IPS DF 6.9 (cell line): ENCODE data around the gene AKAIN1.

Experiments used
- DNase-seq: peaks from one replicate; pipeline ENCODE4 v3.0.0-alpha.2; 2013; ENCODE audit warnings: low read depth, low spot score
- H3K27ac ChIP-seq: one replicate; pipeline ENCODE4 v1.5.1; 2013; ENCODE audit warnings: low read length, control low read depth
- H3K27me3 ChIP-seq: 2 replicates; pipeline ENCODE4 v1.6.1; 2013; ENCODE audit warnings: mild to moderate bottlenecking, low read length; ENCODE audit not compliant: control insufficient read depth, insufficient read depth
- H3K36me3 ChIP-seq: 2 replicates; pipeline ENCODE4 v1.6.1; 2013; ENCODE audit warnings: low read length; ENCODE audit not compliant: control insufficient read depth, insufficient read depth
- H3K4me1 ChIP-seq: 2 replicates; pipeline ENCODE4 v1.6.1; 2013; ENCODE audit warnings: low read length; ENCODE audit not compliant: control insufficient read depth, insufficient read depth
- H3K4me3 ChIP-seq: 2 replicates; pipeline ENCODE4 v1.5.1; 2013; ENCODE audit warnings: mild to moderate bottlenecking, low read length
- H3K9me3 ChIP-seq: 2 replicates; pipeline ENCODE4 v1.6.1; 2013; ENCODE audit warnings: low read length, inconsistent platforms; ENCODE audit not compliant: control insufficient read depth, insufficient read depth
- WGBS: extraction: QIAGEN DNeasy Blood & Tissue Kit; methylation state at CpG from one replicate; pipeline ENCODE4 v1.1.7; 2013; ENCODE audit warnings: mixed read lengths, missing lambda C conversion rate; ENCODE audit not compliant: insufficient read length, insufficient coverage; 5-methylcytosine and 5-hydroxymethylcytosine counted together

The AKAIN1 gene

DNA sequence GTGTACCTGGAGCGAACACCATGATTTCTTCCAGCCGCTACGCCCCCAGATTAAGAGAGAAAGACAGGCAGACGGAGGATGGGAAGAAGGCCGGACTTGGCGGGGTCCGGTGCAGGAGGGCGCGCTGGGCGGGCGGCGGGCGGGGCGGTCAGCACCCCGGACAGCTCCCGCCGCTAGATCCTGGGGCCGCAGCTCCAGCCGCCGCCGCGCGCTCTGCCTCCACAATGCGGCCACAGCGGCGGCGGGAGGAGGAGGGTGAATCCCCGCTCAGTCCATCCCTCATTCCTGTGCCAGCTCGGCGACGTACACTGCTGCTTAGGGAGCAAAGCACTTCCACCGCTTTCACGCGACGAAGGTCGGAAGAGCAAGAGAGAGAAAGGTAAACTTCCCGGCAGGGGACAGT is at the start of gene AKAIN1:
Gene AKAIN1, minus strand, starts transcription at position 226 of the 403 bp plus-strand sequence. Its CDS starts 204 bp downstream, at position 22.
- no peaks in the 10 kb centered on the region for H3K4me1 ChIP-seq
- no CpG with 5 or more reads among the region's 37 CpGs for WGBS
- no peak for DNase-seq
- H3K9me3 ChIP-seq: no peaks in the 10 kb centered on the region
- peaks cover 28% of the 10 kb centered on the region for H3K27me3 ChIP-seq
- no peak within 1 kb of the TSS for H3K27ac ChIP-seq
- peak within 1 kb of the TSS; percentile 22; the same call in 1 of the 2 replicates for H3K4me3 ChIP-seq
- no peaks in the 10 kb centered on the region for H3K36me3 ChIP-seq

DNA sequence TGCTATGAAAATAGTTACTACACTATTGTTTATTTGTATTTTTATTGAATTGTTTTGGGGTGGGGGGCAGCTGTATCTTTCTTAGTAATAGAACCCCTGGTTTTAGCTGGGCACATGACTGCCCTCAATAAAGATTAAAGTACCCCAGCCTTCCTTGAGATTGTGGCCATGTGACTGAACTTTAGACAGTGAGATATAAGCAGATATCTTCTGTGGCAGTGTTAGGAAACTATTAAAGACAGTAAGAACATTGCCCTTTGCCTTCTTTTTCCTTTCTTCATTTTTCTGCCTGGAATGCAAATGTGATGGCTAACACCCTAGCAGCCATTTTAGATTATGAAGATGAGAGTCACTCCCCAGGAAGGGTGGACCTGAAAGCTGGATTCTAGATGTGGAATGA is 47.9 kb upstream of the AKAIN1 start:
- Histone ChIP-seq H3K36me3 (no peaks in the 10 kb centered on the region; the same call in 1 of the 2 replicates), H3K27ac (no peak overlapping the region), H3K27me3 (no peaks in the 10 kb centered on the region), H3K4me3 (no peak overlapping the region), H3K9me3 (no peaks in the 10 kb centered on the region), H3K4me1 (no peaks in the 10 kb centered on the region)
- DNase-seq: no peak

DNA sequence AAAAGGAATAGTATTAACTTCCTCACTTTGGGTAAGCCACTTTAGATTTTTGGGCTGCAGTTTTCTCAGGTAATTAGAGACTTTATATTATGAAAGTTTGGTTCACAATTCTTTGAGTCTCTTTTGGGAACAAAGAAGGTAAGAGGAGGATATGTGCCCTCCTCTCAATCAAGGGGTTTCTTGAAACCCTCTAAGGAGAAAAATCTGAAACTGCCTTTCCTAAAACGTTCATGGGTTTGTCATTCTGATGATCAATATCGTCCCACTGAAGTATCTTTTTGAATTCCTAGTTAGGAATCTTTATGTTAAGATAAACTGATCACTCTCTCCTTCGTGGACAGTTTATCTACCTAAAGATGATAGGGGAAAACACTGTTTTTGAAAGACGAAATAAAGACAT is 42.4 kb upstream of the AKAIN1 start:
- H3K4me3 ChIP-seq: no peak overlapping the region
- H3K4me1 ChIP-seq: no peaks in the 10 kb centered on the region; the same call in 1 of the 2 replicates
- no peaks in the 10 kb centered on the region for H3K27me3 ChIP-seq
- no peaks in the 10 kb centered on the region; the same call in 1 of the 2 replicates for H3K36me3 ChIP-seq
- no peaks in the 10 kb centered on the region for H3K9me3 ChIP-seq
- DNase-seq: no peak
- no peak overlapping the region for H3K27ac ChIP-seq
- no CpG with 5 or more reads among the region's 4 CpGs for WGBS

- H3K9me3 ChIP-seq: no peaks in the 10 kb centered on the region
- H3K36me3 ChIP-seq: no peaks in the 10 kb centered on the region; the same call in 1 of the 2 replicates
- peak overlapping the region; percentile 87 for H3K4me3 ChIP-seq
- no peak for DNase-seq
- WGBS: no CpG with 5 or more reads among the region's 39 CpGs
- H3K27me3 ChIP-seq: no peaks in the 10 kb centered on the region
- no peak overlapping the region for H3K27ac ChIP-seq
- no peaks in the 10 kb centered on the region; the same call in 1 of the 2 replicates for H3K4me1 ChIP-seq
These were observed 41.4 kb upstream of the AKAIN1 start for GRCh38 chr18:5238371-5238976.

DNA sequence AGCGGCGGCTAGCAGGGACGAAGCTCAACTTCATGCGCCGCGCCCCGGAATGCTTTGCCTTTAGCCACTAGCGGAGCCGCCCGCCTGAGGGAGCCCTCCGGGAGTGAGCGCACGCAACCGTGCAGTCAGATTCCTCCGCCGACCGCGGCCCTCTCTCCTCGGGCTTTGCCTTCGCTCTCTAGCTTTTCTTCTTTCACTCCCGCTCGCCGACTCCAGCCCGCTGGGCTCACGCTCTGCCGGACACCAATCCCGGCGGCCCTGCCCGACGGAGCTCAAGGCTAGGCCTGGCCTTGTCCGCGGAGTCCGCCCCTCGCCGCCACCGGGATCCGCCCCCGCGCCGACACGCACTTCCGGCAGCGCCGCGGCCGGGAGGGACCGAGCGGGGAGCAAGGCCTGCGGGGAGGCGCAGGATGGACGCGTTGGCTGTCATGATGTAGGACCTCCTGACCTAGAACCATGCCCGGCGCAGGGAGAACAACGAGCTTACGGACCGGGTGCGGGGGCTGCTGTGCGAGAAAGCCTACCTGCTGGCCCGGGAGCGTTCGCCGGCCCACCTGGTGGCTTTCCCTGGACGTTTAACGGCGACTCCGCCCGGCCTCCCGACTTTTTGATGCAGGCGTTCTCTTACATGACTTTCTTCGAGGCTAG is 40.8 kb upstream of the AKAIN1 start:
- DNase-seq: peak; percentile 63
- Histone ChIP-seq H3K4me3 (peak overlapping the region; percentile 87), H3K27ac (no peak overlapping the region), H3K36me3 (no peaks in the 10 kb centered on the region; the same call in 1 of the 2 replicates), H3K4me1 (no peaks in the 10 kb centered on the region; the same call in 1 of the 2 replicates), H3K27me3 (no peaks in the 10 kb centered on the region), H3K9me3 (no peaks in the 10 kb centered on the region)
- WGBS: no CpG with 5 or more reads among the region's 71 CpGs

DNA sequence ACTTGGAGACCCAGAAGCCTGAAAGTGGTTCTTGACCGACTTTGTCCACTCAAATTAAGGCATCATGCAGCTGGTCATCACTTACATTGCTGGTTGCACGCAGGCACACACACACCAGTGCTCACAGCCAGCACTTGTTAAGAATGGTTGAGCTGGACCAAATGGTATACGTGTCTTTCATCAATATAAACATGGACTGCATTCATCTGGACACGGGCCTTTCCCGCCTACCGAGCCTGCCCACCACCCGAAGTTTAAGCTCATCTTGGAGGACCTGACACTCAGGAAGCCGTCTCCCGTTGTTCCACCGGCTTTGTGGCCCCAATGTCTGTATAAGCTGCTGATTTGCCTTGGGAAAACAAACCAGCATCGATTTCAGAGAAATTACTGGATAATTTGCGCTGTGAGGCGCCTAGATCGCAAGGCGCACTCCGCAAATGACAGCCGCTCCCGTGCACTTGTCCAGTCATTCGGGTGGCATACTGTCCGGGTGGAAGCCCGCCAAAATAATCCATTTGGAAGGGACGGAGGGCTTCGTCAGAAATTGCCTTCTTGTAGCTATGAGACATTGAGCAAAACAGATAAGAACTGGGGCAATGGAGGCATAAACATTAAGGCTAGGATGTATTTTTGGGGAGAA is 40.1 kb upstream of the AKAIN1 start:
- Histone ChIP-seq H3K4me3 (peak overlapping the region; percentile 87; the same call in 1 of the 2 replicates), H3K4me1 (no peaks in the 10 kb centered on the region; the same call in 1 of the 2 replicates), H3K27me3 (no peaks in the 10 kb centered on the region), H3K9me3 (no peaks in the 10 kb centered on the region), H3K27ac (no peak overlapping the region), H3K36me3 (no peaks in the 10 kb centered on the region)
- DNase-seq: no peak
- WGBS: no CpG with 5 or more reads among the region's 23 CpGs

- Histone ChIP-seq H3K4me1 (no peaks in the 10 kb centered on the region), H3K27ac (no peak overlapping the region), H3K9me3 (no peaks in the 10 kb centered on the region), H3K4me3 (no peak overlapping the region), H3K27me3 (no peaks in the 10 kb centered on the region), H3K36me3 (no peaks in the 10 kb centered on the region)
- DNase-seq: no peak
- WGBS: no CpG with 5 or more reads among the region's 3 CpGs
These were observed 17.7 kb upstream of the AKAIN1 start for GRCh38 chr18:5214583-5215351.

DNA sequence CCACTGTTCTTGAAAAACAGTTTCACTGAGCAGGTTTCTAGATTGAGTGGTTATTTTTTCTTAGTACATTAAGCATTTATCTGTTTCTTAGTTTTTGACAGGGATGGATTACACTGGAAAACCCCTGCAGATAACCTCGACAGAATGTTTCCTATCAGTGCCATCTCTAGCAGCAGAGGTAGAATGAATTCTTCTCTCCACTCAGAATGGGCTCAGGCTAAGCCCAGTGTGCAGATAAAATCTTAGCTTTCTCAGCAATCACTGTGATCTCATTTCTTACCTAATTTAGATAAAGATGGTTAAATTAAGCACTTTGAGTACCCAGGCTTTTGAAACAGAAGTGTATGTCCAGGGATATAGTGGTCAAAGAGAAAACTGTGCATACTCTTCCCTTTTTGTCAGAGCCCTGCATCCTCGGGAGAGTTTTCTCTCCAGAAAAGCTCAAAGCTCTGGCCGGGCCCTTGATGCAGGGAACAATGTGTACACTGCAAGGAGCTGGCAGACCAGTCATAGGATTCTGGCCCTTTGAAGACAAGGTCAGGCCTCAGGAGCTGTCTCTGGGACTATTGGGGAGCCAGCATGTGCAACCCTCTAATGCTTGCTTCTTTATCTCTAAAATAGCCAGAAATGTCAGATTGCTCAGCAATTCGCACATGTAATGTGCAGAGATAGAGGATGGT is 10.6 kb upstream of the AKAIN1 start:
- Histone ChIP-seq H3K27ac (no peak overlapping the region), H3K36me3 (no peaks in the 10 kb centered on the region), H3K4me3 (no peak overlapping the region), H3K9me3 (no peaks in the 10 kb centered on the region), H3K27me3 (0 out of 2 replicates have a peak, but pooled peaks cover 2% of the 10 kb centered on the region), H3K4me1 (no peaks in the 10 kb centered on the region)
- DNase-seq: no peak
- no CpG with 5 or more reads among the region's 4 CpGs for WGBS

GRCh38 chr18:5198311-5198710 is 1.3 kb upstream of the AKAIN1 start:
- Histone ChIP-seq H3K4me1 (no peaks in the 10 kb centered on the region), H3K9me3 (no peaks in the 10 kb centered on the region), H3K27ac (no peak overlapping the region), H3K4me3 (no peak overlapping the region), H3K36me3 (no peaks in the 10 kb centered on the region), H3K27me3 (peaks cover 28% of the 10 kb centered on the region)
- DNase-seq: no peak
- no CpG with 5 or more reads among the region's 3 CpGs for WGBS

DNA sequence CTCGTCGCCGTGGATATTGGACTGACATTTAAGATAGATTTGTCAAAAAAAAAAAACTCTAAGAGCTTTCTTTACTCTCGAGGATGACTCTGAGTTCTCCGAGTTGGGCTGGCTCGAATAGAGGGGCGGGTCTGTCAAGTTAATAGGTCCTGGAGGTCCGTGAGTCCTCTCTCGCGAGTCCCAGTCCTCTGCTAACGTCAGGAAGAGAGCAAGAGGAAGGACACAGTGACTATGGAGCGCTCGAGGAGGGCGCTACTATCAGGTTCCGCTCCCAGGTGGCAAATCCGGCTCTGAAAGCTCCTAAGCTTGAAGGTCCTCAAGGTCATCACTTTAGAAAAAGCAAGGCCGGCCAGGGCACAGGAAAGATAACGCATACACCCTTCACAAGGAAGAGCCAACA is 404 bp upstream of the AKAIN1 start:
- Histone ChIP-seq H3K36me3 (no peaks in the 10 kb centered on the region), H3K4me1 (no peaks in the 10 kb centered on the region), H3K4me3 (no peak overlapping the region; the same call in 1 of the 2 replicates), H3K27me3 (peaks cover 28% of the 10 kb centered on the region), H3K9me3 (no peaks in the 10 kb centered on the region), H3K27ac (no peak overlapping the region)
- no CpG with 5 or more reads among the region's 18 CpGs for WGBS
- DNase-seq: no peak
